Mesothelial cell of epicardium (in vitro differentiated cells): Measurements from ENCODE around the gene TAX1BP1. TPM values are rescaled to one million over a fixed set of nuclear protein-coding genes. Genes with fewer than 3 reads are reported as not detected.
A peak's percentile ranks its signal among the peaks of the same experiment; 100 is the strongest.

Source experiments
- DNase-seq, 2 experiments: peaks; one replicate each; pipeline ENCODE4 v3.0.0; 2021; ENCODE audit warnings: low spot score in 2 of 2; ENCODE audit not compliant: unreplicated experiment in 2 of 2
- H3K27ac Mint-ChIP-seq: 2 replicates; pipeline ENCODE4 v1.8.0; 2021; ENCODE audit warnings: mixed read lengths
- H3K27me3 Mint-ChIP-seq: 2 replicates; pipeline ENCODE4 v1.8.0; 2021; ENCODE audit warnings: low read depth, mixed read lengths
- H3K36me3 Mint-ChIP-seq: 2 replicates; pipeline ENCODE4 v1.8.0; 2021; ENCODE audit warnings: mixed read lengths
- H3K4me1 Mint-ChIP-seq: 2 replicates; pipeline ENCODE4 v1.8.0; 2021; ENCODE audit warnings: mixed read lengths
- H3K4me3 Mint-ChIP-seq: 2 replicates; pipeline ENCODE4 v1.8.0; 2021; ENCODE audit warnings: mild to moderate bottlenecking, moderate library complexity, mixed read lengths
- H3K9me3 Mint-ChIP-seq: 2 replicates; pipeline ENCODE4 v1.8.0; 2021; ENCODE audit warnings: mixed read lengths
- CTCF ChIP-seq: fragments of 200-600 bp; sonication (generic); IDR thresholded peaks from one replicate; pipeline ENCODE4 v1.5.0; 2021; ENCODE audit warnings: antibody characterized with exemption; ENCODE audit not compliant: unreplicated experiment
- total RNA-seq: library from RNA; stranded (reverse); gene quantifications from 3 replicates; pipeline ENCODE4 v1.2.1, GENCODE V29; 2021

TAX1BP1 gene
- total RNA-seq, 1 donor from 2014 or later: 89.8 TPM

- H3K27ac Mint-ChIP-seq: no peak overlapping the region
- no peaks in the 10 kb centered on the region for H3K27me3 Mint-ChIP-seq
- H3K9me3 Mint-ChIP-seq: peaks cover 10% of the 10 kb centered on the region
- no peak for DNase-seq
- H3K4me1 Mint-ChIP-seq: peaks cover 14% of the 10 kb centered on the region
- TF ChIP-seq CTCF: no peak
- H3K36me3 Mint-ChIP-seq: peaks cover 33% of the 10 kb centered on the region
- no peak overlapping the region for H3K4me3 Mint-ChIP-seq
Measured at GRCh38 chr7:27759491-27759890, 19.5 kb downstream of the TAX1BP1 start.

GRCh38 chr7:27762062-27762461 is 22.1 kb downstream of the TAX1BP1 start:
- no peak overlapping the region for H3K27ac Mint-ChIP-seq
- DNase-seq: no peak
- peaks cover 35% of the 10 kb centered on the region for H3K36me3 Mint-ChIP-seq
- H3K9me3 Mint-ChIP-seq: peaks cover 10% of the 10 kb centered on the region
- H3K4me1 Mint-ChIP-seq: peaks cover 13% of the 10 kb centered on the region
- H3K27me3 Mint-ChIP-seq: no peaks in the 10 kb centered on the region
- no peak overlapping the region for H3K4me3 Mint-ChIP-seq
- no peak for TF ChIP-seq CTCF

GRCh38 chr7:27763983-27764508 is 24.1 kb downstream of the TAX1BP1 start:
- Mint-ChIP-seq H3K27me3 (no peaks in the 10 kb centered on the region), H3K36me3 (peaks cover 28% of the 10 kb centered on the region), H3K27ac (peak overlapping the region; percentile 82), H3K9me3 (peaks cover 10% of the 10 kb centered on the region), H3K4me1 (peaks cover 22% of the 10 kb centered on the region), H3K4me3 (no peak overlapping the region)
- TF ChIP-seq CTCF: no peak
- no peak for DNase-seq

- DNase-seq: no peak
- no peaks in the 10 kb centered on the region for H3K27me3 Mint-ChIP-seq
- TF ChIP-seq CTCF: no peak
- peaks cover 22% of the 10 kb centered on the region for H3K4me1 Mint-ChIP-seq
- peaks cover 23% of the 10 kb centered on the region for H3K36me3 Mint-ChIP-seq
- H3K27ac Mint-ChIP-seq: no peak overlapping the region
- no peak overlapping the region for H3K4me3 Mint-ChIP-seq
- H3K9me3 Mint-ChIP-seq: peaks cover 10% of the 10 kb centered on the region
Measured at GRCh38 chr7:27765841-27766240, 25.9 kb downstream of the TAX1BP1 start.

DNA sequence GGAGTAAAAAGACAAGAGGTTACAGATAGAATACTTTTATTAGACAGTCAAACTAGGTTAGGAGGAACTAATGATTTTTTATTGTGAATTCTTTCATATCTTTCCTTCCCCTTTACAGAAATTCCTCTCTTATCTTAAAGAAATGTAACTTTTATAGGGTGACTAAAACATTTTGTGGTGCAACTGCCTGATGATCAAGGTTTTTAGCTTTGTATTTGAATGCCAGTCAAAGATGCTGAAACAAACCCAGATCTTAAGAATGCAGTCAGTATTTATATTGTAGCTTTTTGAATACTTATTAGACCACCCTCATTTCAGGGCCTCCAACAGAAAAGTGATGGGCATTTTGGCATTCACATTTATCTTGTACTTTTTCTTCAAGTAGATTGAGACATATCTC is 27.4 kb downstream of the TAX1BP1 start:
- no peak for TF ChIP-seq CTCF
- no peak overlapping the region for H3K27ac Mint-ChIP-seq

GRCh38 chr7:27771111-27771510 is 31.1 kb downstream of the TAX1BP1 start:
- Mint-ChIP-seq H3K27ac (peak overlapping the region; percentile 60), H3K4me1 (peaks cover 13% of the 10 kb centered on the region), H3K36me3 (peaks cover 12% of the 10 kb centered on the region), H3K4me3 (no peak overlapping the region), H3K9me3 (no peaks in the 10 kb centered on the region), H3K27me3 (no peaks in the 10 kb centered on the region)
- TF ChIP-seq CTCF: no peak
- no peak for DNase-seq

More for the DNA sequence above, 27.4 kb downstream of the TAX1BP1 start:
- DNase-seq: no peak
- no peaks in the 10 kb centered on the region for H3K9me3 Mint-ChIP-seq
- H3K4me1 Mint-ChIP-seq: peaks cover 24% of the 10 kb centered on the region
- no peak overlapping the region for H3K4me3 Mint-ChIP-seq
- H3K27me3 Mint-ChIP-seq: no peaks in the 10 kb centered on the region
- H3K36me3 Mint-ChIP-seq: peaks cover 17% of the 10 kb centered on the region
